Chondrocyte (in vitro differentiated cells): ENCODE results near the gene PIK3C2A. TPM values are rescaled to one million over a fixed set of nuclear protein-coding genes. Genes with fewer than 3 reads are reported as not detected.

Source experiments
- DNase-seq: peaks from one replicate; pipeline ENCODE4 v3.0.0; 2021; ENCODE audit warnings: mixed read lengths, low spot score
- H3K27ac Mint-ChIP-seq: one replicate; pipeline ENCODE4 v1.8.0; 2021; ENCODE audit warnings: mild to moderate bottlenecking, moderate library complexity, mixed read lengths; ENCODE audit not compliant: unreplicated experiment
- H3K27me3 Mint-ChIP-seq: 2 replicates; pipeline ENCODE4 v1.8.0; 2021; ENCODE audit warnings: low read depth, mixed read lengths
- H3K36me3 Mint-ChIP-seq: 2 replicates; pipeline ENCODE4 v1.8.0; 2021; ENCODE audit warnings: low read depth, mixed read lengths
- H3K4me1 Mint-ChIP-seq: 2 replicates; pipeline ENCODE4 v1.8.0; 2021; ENCODE audit warnings: low read depth, mild to moderate bottlenecking, mixed read lengths
- H3K4me3 Mint-ChIP-seq: one replicate; pipeline ENCODE4 v1.8.0; 2021; ENCODE audit warnings: mild to moderate bottlenecking, moderate library complexity, mixed read lengths; ENCODE audit not compliant: unreplicated experiment
- H3K9me3 Mint-ChIP-seq: 2 replicates; pipeline ENCODE4 v1.8.0; 2021; ENCODE audit warnings: low read depth, mixed read lengths
- CTCF ChIP-seq: fragments of 200-600 bp; sonication (generic); IDR thresholded peaks from 2 replicates; pipeline ENCODE4 v1.5.0; 2021; ENCODE audit warnings: antibody characterized with exemption, mild to moderate bottlenecking, moderate library complexity
- total RNA-seq: library from RNA; stranded (reverse); gene quantifications from 3 replicates; pipeline ENCODE4 v1.2.1, GENCODE V29; 2021

PIK3C2A gene
- total RNA-seq, 1 donor from 2014 or later: 59.4 TPM

- Mint-ChIP-seq H3K4me3 (no peak overlapping the region), H3K36me3 (peaks cover 2% of the 10 kb centered on the region), H3K4me1 (peaks cover 24% of the 10 kb centered on the region), H3K27ac (no peak overlapping the region), H3K9me3 (no peaks in the 10 kb centered on the region), H3K27me3 (no peaks in the 10 kb centered on the region)
- no peak for DNase-seq
- TF ChIP-seq CTCF: no peak
Observed at GRCh38 chr11:17173332-17173731, 34.5 kb downstream of the PIK3C2A start.

- no peak for TF ChIP-seq CTCF
- no peak for DNase-seq
- Mint-ChIP-seq H3K36me3 (peaks cover 4% of the 10 kb centered on the region), H3K27ac (peak overlapping the region; percentile 30), H3K4me3 (no peak overlapping the region), H3K9me3 (no peaks in the 10 kb centered on the region), H3K27me3 (no peaks in the 10 kb centered on the region), H3K4me1 (peaks cover 15% of the 10 kb centered on the region)
Observed at GRCh38 chr11:17171916-17172315, 35.9 kb downstream of the PIK3C2A start.

GRCh38 chr11:17171343-17171742 is 36.4 kb downstream of the PIK3C2A start:
- no peak for TF ChIP-seq CTCF
- H3K27ac Mint-ChIP-seq: peak overlapping the region; percentile 51
- peaks cover 15% of the 10 kb centered on the region for H3K4me1 Mint-ChIP-seq
- H3K9me3 Mint-ChIP-seq: no peaks in the 10 kb centered on the region
- H3K4me3 Mint-ChIP-seq: no peak overlapping the region
- no peaks in the 10 kb centered on the region for H3K27me3 Mint-ChIP-seq
- no peak for DNase-seq
- peaks cover 4% of the 10 kb centered on the region for H3K36me3 Mint-ChIP-seq

- peaks cover 4% of the 10 kb centered on the region for H3K36me3 Mint-ChIP-seq
- H3K27me3 Mint-ChIP-seq: no peaks in the 10 kb centered on the region
- no peak for DNase-seq
- TF ChIP-seq CTCF: no peak
- H3K4me1 Mint-ChIP-seq: peaks cover 20% of the 10 kb centered on the region
- H3K9me3 Mint-ChIP-seq: no peaks in the 10 kb centered on the region
- H3K4me3 Mint-ChIP-seq: no peak overlapping the region
- H3K27ac Mint-ChIP-seq: no peak overlapping the region
Observed at GRCh38 chr11:17169876-17170275, 37.9 kb downstream of the PIK3C2A start.

GRCh38 chr11:17165247-17165890 is 42.4 kb downstream of the PIK3C2A start:
- peaks cover 4% of the 10 kb centered on the region for H3K36me3 Mint-ChIP-seq
- H3K4me3 Mint-ChIP-seq: no peak overlapping the region
- no peak for TF ChIP-seq CTCF
- no peaks in the 10 kb centered on the region for H3K9me3 Mint-ChIP-seq
- no peaks in the 10 kb centered on the region for H3K27me3 Mint-ChIP-seq
- peaks cover 25% of the 10 kb centered on the region for H3K4me1 Mint-ChIP-seq
- no peak for DNase-seq
- H3K27ac Mint-ChIP-seq: no peak overlapping the region
